ENCODE results near the gene ARPC5. TPM values are rescaled to one million over a fixed set of nuclear protein-coding genes. Genes with fewer than 3 reads are reported as not detected.

Gene ARPC5
- polyA plus RNA-seq, 1 experiment, result 293 TPM

GRCh38 chr1:183576537-183576936 is 59.0 kb downstream of the ARPC5 start:
- POLR2A ChIA-PET, result no interaction called here
- Histone ChIP-seq H3K9me3 (ENCODE audit: control insufficient read depth, insufficient read depth, low read length) (no peaks in the 10 kb centered on the region), H3K27ac (ENCODE audit: low read depth, low read length) (no peak overlapping the region), H3K27me3 (ENCODE audit: control insufficient read depth, insufficient read depth, low read length) (peaks cover 3% of the 10 kb centered on the region), H3K4me3 (ENCODE audit: low read depth, low read length) (no peak overlapping the region)
- CTCF ChIA-PET, result no interaction called here
- TF ChIP-seq CTCF (IDR thresholded peaks at IDR 0.05; ENCODE audit: low read depth, low read length), result no peak
- DNase-seq (ENCODE audit: low read depth, low spot score), result no peak

GRCh38 chr1:183575606-183576005 is 60.0 kb downstream of the ARPC5 start:
- no peak for DNase-seq (ENCODE audit: low read depth, low spot score)
- no peaks in the 10 kb centered on the region for H3K9me3 ChIP-seq (ENCODE audit: control insufficient read depth, insufficient read depth, low read length)
- no peak for TF ChIP-seq CTCF (IDR thresholded peaks at IDR 0.05; ENCODE audit: low read depth, low read length)
- ChIA-PET CTCF (no interaction called here), POLR2A (no interaction called here)
- H3K4me3 ChIP-seq (ENCODE audit: low read depth, low read length), result no peak overlapping the region
- peaks cover 3% of the 10 kb centered on the region for H3K27me3 ChIP-seq (ENCODE audit: control insufficient read depth, insufficient read depth, low read length)
- no peak overlapping the region for H3K27ac ChIP-seq (ENCODE audit: low read depth, low read length)

- H3K27ac ChIP-seq (ENCODE audit: low read depth, low read length), result no peak overlapping the region
- CTCF ChIA-PET, result no interaction called here
- TF ChIP-seq CTCF (IDR thresholded peaks at IDR 0.05; ENCODE audit: low read depth, low read length), result no peak
- no peak overlapping the region for H3K4me3 ChIP-seq (ENCODE audit: low read depth, low read length)
- peaks cover 3% of the 10 kb centered on the region; the same call in 1 of the 2 replicates for H3K9me3 ChIP-seq (ENCODE audit: control insufficient read depth, insufficient read depth, low read length)
- POLR2A ChIA-PET, result no interaction called here
- no peak for DNase-seq (ENCODE audit: low read depth, low spot score)
- H3K27me3 ChIP-seq (ENCODE audit: control insufficient read depth, insufficient read depth, low read length), result peaks cover 3% of the 10 kb centered on the region
Measured at GRCh38 chr1:183572721-183573120, 62.9 kb downstream of the ARPC5 start.

GRCh38 chr1:183571678-183572268 is 63.8 kb downstream of the ARPC5 start:
- no peak for DNase-seq (ENCODE audit: low read depth, low spot score)
- Histone ChIP-seq H3K27me3 (ENCODE audit: control insufficient read depth, insufficient read depth, low read length) (peaks cover 3% of the 10 kb centered on the region), H3K27ac (ENCODE audit: low read depth, low read length) (no peak overlapping the region), H3K9me3 (ENCODE audit: control insufficient read depth, insufficient read depth, low read length) (peaks cover 3% of the 10 kb centered on the region; the same call in 1 of the 2 replicates), H3K4me3 (ENCODE audit: low read depth, low read length) (no peak overlapping the region)
- TF ChIP-seq CTCF (IDR thresholded peaks at IDR 0.05; ENCODE audit: low read depth, low read length), result no peak
- POLR2A ChIA-PET, result no interaction called here
- CTCF ChIA-PET, result no interaction called here

Other genes with a start within 250 kb of the ARPC5 start
- gene NMNAT2, start 217.4 kb downstream of the ARPC5 start, polyA plus RNA-seq (2011; rRNA removed), result 0.16 and 0.19 TPM in 2 replicates
- 30.3 and 35.1 TPM in 2 replicates for gene SMG7, start 163.3 kb downstream of the ARPC5 start, polyA plus RNA-seq (2011; rRNA removed)
- 0.43 and 0.47 TPM in 2 replicates for gene NCF2, start 45.3 kb downstream of the ARPC5 start, polyA plus RNA-seq (2011; rRNA removed)
- not detected in 2 replicates for gene APOBEC4, start 17.5 kb upstream of the ARPC5 start, polyA plus RNA-seq (2011; rRNA removed)
- 10.1 and 11.1 TPM in 2 replicates for gene RGL1, start 169.3 kb upstream of the ARPC5 start, polyA plus RNA-seq (2011; rRNA removed)